Measurements from ENCODE around the gene MTCH2.
"Not testable (repeated sequence)": the region's sequence is repeated elsewhere in the genome, so short reads cannot be mapped to it uniquely, and the experiment has no call there.

Gene MTCH2

DNA sequence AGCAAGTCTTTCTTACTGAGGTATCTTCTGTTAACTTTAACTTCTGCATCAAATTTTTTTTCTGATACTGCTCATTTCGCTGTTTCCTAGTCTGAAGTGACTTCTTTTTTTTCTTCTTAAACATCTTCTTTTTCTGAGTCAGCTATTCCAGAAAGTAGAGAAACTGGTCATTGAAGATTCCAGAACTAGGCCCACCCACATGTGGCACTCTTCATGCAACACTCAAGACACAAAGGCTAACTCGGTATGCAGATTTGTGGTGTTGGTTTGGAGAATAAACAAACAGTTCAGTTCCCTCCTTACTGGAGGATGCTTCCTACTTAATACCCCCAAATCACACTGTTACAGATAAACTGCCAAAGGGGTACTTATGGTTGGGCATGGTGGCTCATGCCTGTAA lies 25.2 kb upstream of the MTCH2 start:
- TF ChIP-seq, protein P1, sequence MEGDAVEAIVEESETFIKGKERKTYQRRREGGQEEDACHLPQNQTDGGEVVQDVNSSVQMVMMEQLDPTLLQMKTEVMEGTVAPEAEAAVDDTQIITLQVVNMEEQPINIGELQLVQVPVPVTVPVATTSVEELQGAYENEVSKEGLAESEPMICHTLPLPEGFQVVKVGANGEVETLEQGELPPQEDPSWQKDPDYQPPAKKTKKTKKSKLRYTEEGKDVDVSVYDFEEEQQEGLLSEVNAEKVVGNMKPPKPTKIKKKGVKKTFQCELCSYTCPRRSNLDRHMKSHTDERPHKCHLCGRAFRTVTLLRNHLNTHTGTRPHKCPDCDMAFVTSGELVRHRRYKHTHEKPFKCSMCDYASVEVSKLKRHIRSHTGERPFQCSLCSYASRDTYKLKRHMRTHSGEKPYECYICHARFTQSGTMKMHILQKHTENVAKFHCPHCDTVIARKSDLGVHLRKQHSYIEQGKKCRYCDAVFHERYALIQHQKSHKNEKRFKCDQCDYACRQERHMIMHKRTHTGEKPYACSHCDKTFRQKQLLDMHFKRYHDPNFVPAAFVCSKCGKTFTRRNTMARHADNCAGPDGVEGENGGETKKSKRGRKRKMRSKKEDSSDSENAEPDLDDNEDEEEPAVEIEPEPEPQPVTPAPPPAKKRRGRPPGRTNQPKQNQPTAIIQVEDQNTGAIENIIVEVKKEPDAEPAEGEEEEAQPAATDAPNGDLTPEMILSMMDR (IDR thresholded peaks at IDR 0.05; ENCODE audit: low read depth, low read length) = no peak
- TF ChIP-seq, protein P2, sequence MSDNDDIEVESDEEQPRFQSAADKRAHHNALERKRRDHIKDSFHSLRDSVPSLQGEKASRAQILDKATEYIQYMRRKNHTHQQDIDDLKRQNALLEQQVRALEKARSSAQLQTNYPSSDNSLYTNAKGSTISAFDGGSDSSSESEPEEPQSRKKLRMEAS (IDR thresholded peaks at IDR 0.05; ENCODE audit: low read depth, low read length) = no peak
- H3K4me3 ChIP-seq (ENCODE audit: low read depth, low read length) = no peak overlapping the region
- no peak for DNase-seq (ENCODE audit: low read depth)

GRCh38 chr11:47667135-47667534 lies 24.8 kb upstream of the MTCH2 start:
- TF ChIP-seq, protein P2 (IDR thresholded peaks at IDR 0.05; ENCODE audit: low read depth, low read length) = no peak
- TF ChIP-seq MYC (IDR thresholded peaks at IDR 0.05; ENCODE audit: low read depth, low read length) = no peak
- TF ChIP-seq POLR2A (IDR thresholded peaks at IDR 0.05; ENCODE audit: extremely low read depth, insufficient read length) = no peak
- TF ChIP-seq, protein P1 (IDR thresholded peaks at IDR 0.05; ENCODE audit: low read depth, low read length) = no peak
- no peak overlapping the region for H3K4me3 ChIP-seq (ENCODE audit: low read depth, low read length)
- DNase-seq (ENCODE audit: low read depth) = no peak

- not testable (repeated sequence) for DNase-seq (ENCODE audit: low read depth)
Measured at GRCh38 chr11:47664936-47665335, 22.6 kb upstream of the MTCH2 start.

GRCh38 chr11:47661245-47661644 lies 18.9 kb upstream of the MTCH2 start:
- TF ChIP-seq, protein P2 (IDR thresholded peaks at IDR 0.05; ENCODE audit: low read depth, low read length) = no peak
- DNase-seq (ENCODE audit: low read depth) = no peak
- no peak overlapping the region for H3K4me3 ChIP-seq (ENCODE audit: low read depth, low read length)

More at GRCh38 chr11:47664936-47665335, 22.6 kb upstream of the MTCH2 start:
- not testable (repeated sequence) for H3K4me3 ChIP-seq (ENCODE audit: low read depth, low read length)

DNA sequence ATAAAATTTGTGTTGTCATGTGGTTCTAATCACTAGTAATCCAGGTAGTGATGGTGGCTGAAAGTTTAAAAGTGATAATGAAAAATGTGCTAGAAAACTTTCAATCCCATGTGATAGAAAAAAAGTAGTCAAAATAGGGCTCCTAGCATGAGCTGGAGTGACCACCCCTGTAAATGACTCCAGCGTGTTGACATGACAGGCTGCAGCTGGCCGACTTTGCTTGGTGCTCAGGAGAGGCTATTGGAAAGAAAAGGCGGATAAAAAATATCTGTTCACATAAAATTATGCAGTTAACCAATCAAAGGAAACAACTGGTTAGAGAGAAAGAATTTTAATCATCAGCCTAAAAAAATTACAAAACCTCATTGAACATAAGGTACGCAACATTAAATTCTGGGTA lies 16.9 kb upstream of the MTCH2 start:
- no peak overlapping the region for H3K4me3 ChIP-seq (ENCODE audit: low read depth, low read length)
- DNase-seq (ENCODE audit: low read depth) = no peak
- TF ChIP-seq, protein P1 (IDR thresholded peaks at IDR 0.05; ENCODE audit: low read depth, low read length) = no peak
- no peak for TF ChIP-seq POLR2A (IDR thresholded peaks at IDR 0.05; ENCODE audit: extremely low read depth, insufficient read length)

- DNase-seq (ENCODE audit: low read depth) = no peak
- no peak overlapping the region for H3K4me3 ChIP-seq (ENCODE audit: low read depth, low read length)
- TF ChIP-seq, protein P2 (IDR thresholded peaks at IDR 0.05; ENCODE audit: low read depth, low read length) = no peak
- TF ChIP-seq, protein P1 (IDR thresholded peaks at IDR 0.05; ENCODE audit: low read depth, low read length) = no peak
- TF ChIP-seq POLR2A (IDR thresholded peaks at IDR 0.05; ENCODE audit: extremely low read depth, insufficient read length) = no peak
- TF ChIP-seq MYC (IDR thresholded peaks at IDR 0.05; ENCODE audit: low read depth, low read length) = no peak
Measured at GRCh38 chr11:47656260-47656885, 14.0 kb upstream of the MTCH2 start.

DNA sequence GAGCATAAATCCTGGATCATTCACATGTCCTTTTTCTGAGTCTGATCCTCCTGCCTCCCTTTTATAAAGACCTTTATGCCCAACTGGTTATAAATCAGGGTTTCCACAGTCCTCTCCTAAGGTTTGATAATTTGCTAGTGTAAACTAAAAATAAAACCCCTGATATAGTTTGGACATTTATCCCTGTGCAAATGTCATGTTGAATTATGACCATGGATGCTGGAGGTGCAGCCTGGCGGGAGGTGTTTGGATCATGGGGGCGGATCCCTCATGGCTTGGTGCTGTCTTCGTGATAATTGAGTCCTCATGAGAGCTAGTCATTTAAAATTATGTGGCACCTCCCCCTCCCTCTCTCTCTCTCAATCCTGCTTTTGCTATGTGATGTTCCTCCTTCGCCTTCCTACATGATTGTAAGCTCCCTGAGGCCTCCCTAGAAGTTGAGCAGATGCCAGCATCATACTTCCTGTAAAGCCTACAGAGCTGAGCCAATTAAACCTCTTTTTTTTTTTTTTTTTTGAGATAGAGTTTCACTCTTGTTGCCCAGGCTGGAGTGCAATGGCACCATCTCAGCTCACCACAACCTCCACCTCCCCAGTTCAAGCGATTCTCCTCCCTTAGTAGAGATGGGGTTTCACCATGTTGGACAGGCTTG lies 9.6 kb upstream of the MTCH2 start:
- H3K4me3 ChIP-seq (ENCODE audit: low read depth, low read length) = no peak overlapping the region
- TF ChIP-seq, protein P2 (IDR thresholded peaks at IDR 0.05; ENCODE audit: low read depth, low read length) = no peak
- DNase-seq (ENCODE audit: low read depth) = no peak
